ENCODE measurements around the gene HACE1.

Gene HACE1

GRCh38 chr6:104799134-104799657, 60.5 kb downstream of the HACE1 start (continued):
- TF ChIP-seq TCF4 (CRISPR knock-in tag; IDR thresholded peaks at IDR 0.05; ENCODE audit: borderline replicate concordance): no peak

GRCh38 chr6:104796031-104796785, 63.5 kb downstream of the HACE1 start:
- TF ChIP-seq ZFP30 (CRISPR knock-in tag; IDR thresholded peaks at IDR 0.05) (no peak), CSRNP3 (CRISPR knock-in tag; IDR thresholded peaks at IDR 0.05) (no peak), PATZ1 (CRISPR knock-in tag; IDR thresholded peaks at IDR 0.05; ENCODE audit: borderline replicate concordance) (no peak), ZNF70 (CRISPR knock-in tag; IDR thresholded peaks at IDR 0.05) (no peak), RARB (CRISPR knock-in tag; IDR thresholded peaks at IDR 0.05) (no peak)
- no peak for ATAC-seq

- ATAC-seq: no peak
- TF ChIP-seq ZNF8 (CRISPR knock-in tag; IDR thresholded peaks at IDR 0.05) (no peak), OSR1 (CRISPR knock-in tag; IDR thresholded peaks at IDR 0.05) (no peak), ARNTL (CRISPR knock-in tag; IDR thresholded peaks at IDR 0.05; ENCODE audit: borderline replicate concordance, low read depth) (no peak), ZFP3 (CRISPR knock-in tag; IDR thresholded peaks at IDR 0.05) (no peak), ZC3H10 (CRISPR knock-in tag; IDR thresholded peaks at IDR 0.05) (no peak), ESRRG (CRISPR knock-in tag; IDR thresholded peaks at IDR 0.05) (no peak), CSRNP3 (CRISPR knock-in tag; IDR thresholded peaks at IDR 0.05) (no peak), GLIS3 (CRISPR knock-in tag; IDR thresholded peaks at IDR 0.05) (no peak), ISL1 (CRISPR knock-in tag; IDR thresholded peaks at IDR 0.05) (no peak), PATZ1 (CRISPR knock-in tag; IDR thresholded peaks at IDR 0.05; ENCODE audit: borderline replicate concordance) (no peak), RARB (CRISPR knock-in tag; IDR thresholded peaks at IDR 0.05) (no peak), BACH2 (CRISPR knock-in tag; IDR thresholded peaks at IDR 0.05; ENCODE audit: borderline replicate concordance) (no peak), TCF4 (CRISPR knock-in tag; IDR thresholded peaks at IDR 0.05; ENCODE audit: borderline replicate concordance) (no peak), POU6F1 (CRISPR knock-in tag; IDR thresholded peaks at IDR 0.05; ENCODE audit: borderline replicate concordance, low read depth) (no peak), CREB5 (CRISPR knock-in tag; IDR thresholded peaks at IDR 0.05; ENCODE audit: low read depth) (no peak), PPARA (CRISPR knock-in tag; IDR thresholded peaks at IDR 0.05; ENCODE audit: borderline replicate concordance) (no peak), TSHZ2 (CRISPR knock-in tag; IDR thresholded peaks at IDR 0.05) (no peak), ZFP30 (CRISPR knock-in tag; IDR thresholded peaks at IDR 0.05) (no peak), ZNF70 (CRISPR knock-in tag; IDR thresholded peaks at IDR 0.05) (no peak), ZNF565 (CRISPR knock-in tag; conservative IDR thresholded peaks at IDR 0.05; ENCODE audit: low read depth) (no peak)
Observed at GRCh38 chr6:104795363-104795762, 64.4 kb downstream of the HACE1 start.

Data from SK-N-SH treated with all-trans-retinoic acid at 6 μM for 48 hours (cell line).